ENCODE measurements around the gene ARHGAP26. TPM values are rescaled to one million over a fixed set of nuclear protein-coding genes. Genes with fewer than 3 reads are reported as not detected.

Gene ARHGAP26
- total RNA-seq, 1 experiment from 2014 or later: 34.5 TPM

DNA sequence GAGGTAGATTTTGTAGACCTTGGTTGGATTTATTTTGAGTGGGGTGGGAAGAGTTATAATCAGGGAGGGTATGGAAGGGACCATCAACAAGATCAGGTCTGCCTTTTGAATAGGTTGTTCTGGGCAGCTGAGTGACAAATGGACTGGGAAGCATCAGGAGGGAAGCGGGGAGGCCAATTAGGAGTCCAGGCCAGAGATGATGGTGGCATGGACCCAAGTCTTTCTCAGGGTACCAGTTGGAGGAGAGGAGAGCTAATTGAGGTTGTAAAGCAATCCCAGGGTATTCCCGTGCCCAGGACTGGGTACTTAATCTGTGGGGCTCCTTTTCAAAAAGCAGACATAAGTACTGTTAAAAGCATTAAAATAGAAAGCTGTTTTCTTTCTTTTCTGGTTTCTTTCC, 88.9 kb downstream of the ARHGAP26 start:
- Histone ChIP-seq H3K4me1 (ENCODE audit: control insufficient read depth in 1 of 2, insufficient read depth in 2 of 2, low read length in 2 of 2) (peaks cover 12 to 23% of the 10 kb centered on the region in 2 experiments; a peak in 2 of 4 replicates), H3K79me2 (ENCODE audit: insufficient read depth, low read length) (peaks cover 17% of the 10 kb centered on the region), H3K27ac (ENCODE audit: low read depth, low read length) (no peak overlapping the region), H3K9me3 (ENCODE audit: control insufficient read depth in 1 of 2, insufficient read depth in 1 of 2, low read depth in 1 of 2, low read length in 2 of 2) (no peaks in the 10 kb centered on the region), H3K27me3 (ENCODE audit: insufficient read depth, low read length) (no peaks in the 10 kb centered on the region), H3K9me2 (ENCODE audit: insufficient read depth) (no peaks in the 10 kb centered on the region), H3K4me2 (ENCODE audit: low read length) (no peak overlapping the region), H3K36me3 (ENCODE audit: control insufficient read depth in 1 of 2, insufficient read depth in 2 of 2, low read length in 2 of 2) (no peaks in the 10 kb centered on the region), H3K4me3 (replicated peaks in 1 of 2; ENCODE audit: low read depth in 1 of 2, low read length in 2 of 2) (no peak overlapping the region), H3K9ac (ENCODE audit: low read length) (no peak overlapping the region), H2AFZ (ENCODE audit: low read depth, low read length, poor library complexity, severe bottlenecking) (no peak overlapping the region), H4K20me1 (ENCODE audit: insufficient read depth) (no peaks in the 10 kb centered on the region)
- ChIA-PET POLR2A (no interaction called here), CTCF (interaction anchor here (1.3 kb wide), 1 partner anchor 146 kb away, joined by 3 read pairs; no protein-coding TSS in a partner anchor), RAD21 (ENCODE audit: low non-redundant PET in 1 of 2, low total read pairs in 2 of 2, uncharacterized antibody in 2 of 2, unreplicated experiment in 2 of 2) (no interaction called here)
- no peak for DNase-seq (ENCODE audit: low read depth, low spot score)
- intact Hi-C loops (cut with micrococcal nuclease): no loop called here
- no peak for TF ChIP-seq ZFX (IDR thresholded peaks at IDR 0.05)
- ATAC-seq: no peak
- no TSS peak for BruUV-seq (replicated peaks)

DNA sequence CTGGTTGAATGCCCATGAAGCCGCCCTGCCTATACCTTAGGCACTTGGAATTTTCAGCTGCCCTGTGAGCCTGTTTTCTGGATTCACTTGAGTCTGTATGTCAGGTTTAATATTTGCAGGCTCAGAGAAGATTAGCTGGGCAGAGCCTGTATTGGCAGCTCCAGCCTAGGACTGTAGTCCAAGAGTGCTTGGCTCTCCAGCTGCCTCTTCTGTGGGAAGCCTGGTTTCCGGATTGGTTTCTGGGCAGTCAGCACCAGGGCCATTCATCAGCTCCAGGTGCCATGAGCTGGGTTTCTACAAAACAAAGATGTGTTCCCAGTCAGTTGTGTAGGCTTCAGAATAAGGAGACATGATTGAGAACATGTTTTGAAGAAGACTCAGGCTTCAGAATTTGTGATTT, 90.1 kb downstream of the ARHGAP26 start:
- H3K4me3 ChIP-seq (replicated peaks in 1 of 2; ENCODE audit: low read depth in 1 of 2, low read length in 2 of 2): no peak overlapping the region
- H3K9me2 ChIP-seq (ENCODE audit: insufficient read depth): no peaks in the 10 kb centered on the region
- no peak overlapping the region for H3K4me2 ChIP-seq (ENCODE audit: low read length)
- no peak for ATAC-seq
- H3K27me3 ChIP-seq (ENCODE audit: insufficient read depth, low read length): no peaks in the 10 kb centered on the region
- ChIA-PET CTCF (interaction anchor here (0.7 kb wide), 1 partner anchor 147 kb away, joined by 3 read pairs; no protein-coding TSS in a partner anchor), RAD21 (ENCODE audit: low non-redundant PET in 1 of 2, low total read pairs in 2 of 2, uncharacterized antibody in 2 of 2, unreplicated experiment in 2 of 2) (no interaction called here), POLR2A (interaction anchor here (1.0 kb wide), 1 partner anchor 10 kb away, joined by 3 read pairs; no protein-coding TSS in a partner anchor)
- DNase-seq (ENCODE audit: low read depth, low spot score): no peak
- H3K36me3 ChIP-seq (ENCODE audit: control insufficient read depth in 1 of 2, insufficient read depth in 2 of 2, low read length in 2 of 2): no peaks in the 10 kb centered on the region
- H2AFZ ChIP-seq (ENCODE audit: low read depth, low read length, poor library complexity, severe bottlenecking): no peak overlapping the region
- H3K79me2 ChIP-seq (ENCODE audit: insufficient read depth, low read length): peaks cover 21% of the 10 kb centered on the region
- H3K9me3 ChIP-seq (ENCODE audit: control insufficient read depth in 1 of 2, insufficient read depth in 1 of 2, low read depth in 1 of 2, low read length in 2 of 2): no peaks in the 10 kb centered on the region
- no peak overlapping the region for H3K27ac ChIP-seq (ENCODE audit: low read depth, low read length)
- intact Hi-C loops (cut with micrococcal nuclease): no loop called here
- BruUV-seq (replicated peaks): no TSS peak
- H3K9ac ChIP-seq (ENCODE audit: low read length): no peak overlapping the region
- H3K4me1 ChIP-seq (ENCODE audit: control insufficient read depth in 1 of 2, insufficient read depth in 2 of 2, low read length in 2 of 2): peaks cover 21 to 35% of the 10 kb centered on the region in 2 experiments; a peak in 2 of 4 replicates
- TF ChIP-seq POLR2AphosphoS5 (IDR thresholded peaks at IDR 0.05; ENCODE audit: low read depth, low read length) (no peak), EZH2 (IDR thresholded peaks at IDR 0.05) (no peak), ZFX (IDR thresholded peaks at IDR 0.05) (no peak), TCF7L2 (IDR thresholded peaks at IDR 0.05; ENCODE audit: borderline replicate concordance, extremely low read depth, insufficient read depth, insufficient read length) (no peak), EGR1 (IDR thresholded peaks at IDR 0.05; ENCODE audit: low read depth) (no peak), YY1 (IDR thresholded peaks at IDR 0.05; ENCODE audit: extremely low read depth, insufficient replicate concordance, low read depth, low read length) (no peak), SP1 (IDR thresholded peaks at IDR 0.05; ENCODE audit: low read depth) (no peak), ZNF274 (IDR thresholded peaks at IDR 0.05; ENCODE audit: low read depth, low read length) (no peak), FOSL1 (IDR thresholded peaks at IDR 0.05; ENCODE audit: low read depth) (no peak), CEBPB (IDR thresholded peaks at IDR 0.05; ENCODE audit: low read depth) (no peak), SIN3A (IDR thresholded peaks at IDR 0.05; ENCODE audit: low read depth) (no peak), EZH2phosphoT487 (IDR thresholded peaks at IDR 0.05; ENCODE audit: borderline replicate concordance) (no peak), ELF1 (IDR thresholded peaks at IDR 0.05; ENCODE audit: borderline replicate concordance, low read depth) (no peak)
- TF ChIP-seq, protein P1, sequence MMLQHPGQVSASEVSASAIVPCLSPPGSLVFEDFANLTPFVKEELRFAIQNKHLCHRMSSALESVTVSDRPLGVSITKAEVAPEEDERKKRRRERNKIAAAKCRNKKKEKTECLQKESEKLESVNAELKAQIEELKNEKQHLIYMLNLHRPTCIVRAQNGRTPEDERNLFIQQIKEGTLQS (IDR thresholded peaks at IDR 0.05): no peak
- TF ChIP-seq, protein P2, sequence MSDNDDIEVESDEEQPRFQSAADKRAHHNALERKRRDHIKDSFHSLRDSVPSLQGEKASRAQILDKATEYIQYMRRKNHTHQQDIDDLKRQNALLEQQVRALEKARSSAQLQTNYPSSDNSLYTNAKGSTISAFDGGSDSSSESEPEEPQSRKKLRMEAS (IDR thresholded peaks at IDR 0.05): no peak
- H4K20me1 ChIP-seq (ENCODE audit: insufficient read depth): no peaks in the 10 kb centered on the region
